Thyroid gland (tissue), 4 donors: Measurements from ENCODE around the gene PSAP.
"Not testable (repeated sequence)": the region's sequence is repeated elsewhere in the genome, so short reads cannot be mapped to it uniquely, and the experiment has no call there.

Source experiments
- CTCF ChIP-seq, 6 experiments: fragments of 200-600 bp in 3 of 6; fragments of 450-650 bp in 3 of 6; sonication (generic) in 3 of 6; IDR thresholded peaks; one replicate each; pipeline ENCODE4 v1.5.1; 2016 to 2019; ENCODE audit warnings: antibody characterized with exemption in 6 of 6, mild to moderate bottlenecking in 2 of 6, inconsistent platforms in 1 of 6, moderate library complexity in 1 of 6
- POLR2A ChIP-seq, 2 donors: fragments of 450-650 bp; IDR thresholded peaks; one replicate each; pipeline ENCODE4 v1.6.1; 2017; ENCODE audit warnings: antibody characterized with exemption in 2 of 2, mild to moderate bottlenecking in 2 of 2, moderate library complexity in 1 of 2

- TF ChIP-seq CTCF, POLR2A (IDR thresholded peaks at IDR 0.05): not testable (repeated sequence)
Observed at GRCh38 chr10:71881307-71881624, 30.2 kb upstream of the PSAP start.
